Prostate gland (tissue), 2 donors: ENCODE data around the gene MPIG6B.

Experiments used
- CTCF ChIP-seq, 4 experiments: fragments of 200-600 bp in 2 of 4; fragments of 450-650 bp in 2 of 4; sonication (generic) in 2 of 4; IDR thresholded peaks; 1 replicate in 3 of 4; 2 replicates in 1 of 4; pipeline ENCODE4 v1.5.1; 2016 to 2019; ENCODE audit warnings: antibody characterized with exemption in 4 of 4, mild to moderate bottlenecking in 2 of 4, moderate library complexity in 2 of 4
- POLR2A ChIP-seq: fragments of 450-650 bp; IDR thresholded peaks from one replicate; pipeline ENCODE4 v1.6.1; 2016; ENCODE audit warnings: antibody characterized with exemption, mild to moderate bottlenecking

DNA sequence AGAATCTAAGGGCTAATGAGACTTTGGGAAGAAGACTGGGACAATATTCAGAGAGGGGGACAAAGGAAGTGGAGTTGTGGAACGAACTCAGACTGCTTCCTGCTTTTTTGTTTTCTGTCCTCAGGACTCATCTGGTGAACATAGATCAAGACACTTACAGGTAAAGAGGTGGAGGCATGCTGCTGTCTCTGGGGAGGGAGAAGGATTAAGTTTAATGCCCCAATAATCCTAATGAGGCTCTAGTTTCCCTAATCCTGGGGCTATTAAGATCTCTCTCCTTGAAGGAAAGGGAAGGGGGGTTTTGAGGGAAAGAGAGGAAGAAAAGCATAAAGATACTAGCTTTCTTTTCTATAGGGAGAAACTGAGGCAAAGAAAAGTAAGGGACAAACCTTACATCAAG is 21.2 kb downstream of the MPIG6B start:
- TF ChIP-seq CTCF (IDR thresholded peaks at IDR 0.05): no peak
- no peak for TF ChIP-seq POLR2A
